Raji (cell line): ENCODE measurements around the gene ST8SIA2.

Experiments used
- POLR2A ChIP-seq: IDR thresholded peaks from 2 replicates; pipeline ENCODE4 v1.6.1; 2011; ENCODE audit warnings: low read depth, low read length, control low read depth; ENCODE audit not compliant: insufficient read depth

The ST8SIA2 gene

DNA sequence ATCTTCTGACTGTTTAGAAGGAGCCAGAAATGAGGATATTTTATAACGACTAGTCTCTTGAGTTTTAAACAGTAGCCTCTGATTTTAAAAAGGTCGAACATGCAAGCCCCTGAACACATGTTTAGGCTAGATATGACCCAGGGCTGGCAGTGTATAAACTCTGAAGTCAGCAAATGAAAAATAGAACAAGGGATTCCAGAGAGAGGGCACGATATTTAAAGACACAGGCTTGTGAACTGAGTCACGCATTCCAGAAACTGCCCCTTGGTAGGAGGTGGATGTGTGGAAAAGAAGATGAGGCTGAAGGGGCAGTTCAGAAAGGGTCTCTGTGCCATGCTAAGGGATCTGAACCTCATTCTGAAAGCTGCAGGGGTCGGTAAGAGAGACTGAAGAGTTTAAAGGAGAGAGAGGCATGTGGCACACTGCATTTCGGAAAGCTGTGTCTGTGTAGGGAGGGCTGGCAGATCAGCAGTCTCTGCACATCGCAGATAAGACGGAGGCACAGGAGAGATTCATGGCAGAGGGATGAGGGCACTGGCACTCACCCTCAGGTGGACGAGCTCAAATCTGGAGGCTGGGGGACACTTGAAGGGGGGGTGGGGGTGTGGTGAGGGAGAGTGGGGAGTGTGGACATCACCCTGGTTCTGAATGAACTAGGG, 22.1 kb downstream of the ST8SIA2 start:
- TF ChIP-seq POLR2A = no peak

GRCh38 chr15:92416557-92416956, 22.9 kb downstream of the ST8SIA2 start:
- TF ChIP-seq POLR2A = no peak

DNA sequence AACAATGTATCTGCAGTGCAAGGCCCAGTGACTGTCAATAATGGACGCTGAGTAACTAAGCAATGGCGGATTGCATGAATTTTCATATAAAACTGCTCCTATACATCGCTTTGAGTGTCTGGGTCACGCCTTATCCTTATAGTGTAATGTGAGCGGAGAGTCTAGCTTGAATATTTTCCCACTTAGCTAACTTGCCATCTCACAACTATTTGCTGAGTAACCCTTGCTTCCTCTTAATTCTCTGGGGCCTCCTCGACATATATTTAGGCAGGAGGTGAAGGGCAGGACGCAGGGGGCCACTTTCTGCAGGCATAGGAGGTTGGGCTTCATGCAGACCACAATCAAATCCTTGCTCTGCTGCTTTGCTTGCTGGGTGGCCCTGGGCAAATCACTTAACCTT, 24.0 kb downstream of the ST8SIA2 start:
- no peak for TF ChIP-seq POLR2A

GRCh38 chr15:92418864-92419263, 25.2 kb downstream of the ST8SIA2 start:
- TF ChIP-seq POLR2A = no peak

- no peak for TF ChIP-seq POLR2A
Measured at GRCh38 chr15:92421976-92422375, 28.3 kb downstream of the ST8SIA2 start.

DNA sequence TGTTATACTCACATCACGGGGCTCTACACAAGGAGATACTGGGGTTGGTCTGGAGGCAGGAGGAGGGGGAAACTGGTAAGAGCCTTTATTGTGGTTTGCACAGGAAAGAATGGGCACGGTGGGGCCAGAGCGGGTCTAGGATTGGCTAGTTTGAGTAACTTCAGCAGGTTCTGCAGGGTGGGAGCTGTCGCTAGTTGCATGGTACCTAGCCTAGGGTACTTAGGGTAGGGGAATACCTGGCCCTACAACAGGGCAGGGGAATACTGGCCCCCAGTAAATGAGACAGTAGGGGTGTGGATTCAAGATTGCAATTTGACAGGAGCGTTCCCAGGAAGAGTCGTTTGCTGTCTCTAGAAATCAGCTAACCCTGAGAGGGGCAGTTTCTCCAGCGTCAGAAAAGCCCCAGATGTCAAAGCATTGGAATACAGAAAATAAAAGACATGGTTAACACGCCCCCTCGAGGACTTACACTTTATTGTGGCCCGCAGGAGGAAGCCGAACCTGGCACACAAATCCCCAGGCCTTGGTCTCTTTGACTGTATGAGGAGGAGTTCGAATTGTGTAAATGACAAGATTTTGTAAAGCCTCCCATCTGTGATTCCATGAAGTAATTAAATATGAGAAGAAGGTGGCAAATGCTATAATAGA, 32.0 kb downstream of the ST8SIA2 start:
- TF ChIP-seq POLR2A = no peak

DNA sequence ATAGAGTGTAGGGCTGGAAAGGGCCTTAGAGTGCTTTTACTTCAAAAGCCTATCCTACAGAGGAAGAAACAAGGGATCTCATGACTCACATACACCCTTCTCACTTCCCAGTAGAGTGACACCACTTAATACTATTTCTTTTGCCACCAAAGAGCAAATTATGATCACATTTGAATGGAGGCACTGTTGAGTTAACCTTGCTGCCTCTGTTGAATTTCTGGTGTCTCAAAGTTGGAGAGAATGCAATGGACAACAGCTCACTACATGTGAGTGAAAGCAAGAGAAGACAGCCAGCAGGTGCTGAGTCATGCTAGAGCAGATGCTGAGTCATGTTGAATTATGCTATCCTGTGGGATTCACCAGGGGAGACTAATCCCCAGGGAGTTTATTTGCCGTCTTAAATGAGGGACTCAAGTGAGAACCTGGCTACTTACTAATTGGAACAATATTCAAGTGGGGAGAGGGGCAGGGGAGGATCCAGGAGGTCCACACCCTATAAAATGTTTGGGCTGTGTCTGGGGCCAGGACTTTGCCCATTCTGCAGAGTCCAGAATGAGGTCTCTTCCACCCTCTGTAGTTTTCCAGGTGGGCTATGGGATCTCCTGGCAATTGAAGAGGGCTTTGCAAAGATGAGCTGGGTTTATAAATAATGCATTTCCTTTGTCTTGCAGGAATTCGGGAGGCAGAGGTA, 35.8 kb downstream of the ST8SIA2 start:
- TF ChIP-seq POLR2A = no peak

DNA sequence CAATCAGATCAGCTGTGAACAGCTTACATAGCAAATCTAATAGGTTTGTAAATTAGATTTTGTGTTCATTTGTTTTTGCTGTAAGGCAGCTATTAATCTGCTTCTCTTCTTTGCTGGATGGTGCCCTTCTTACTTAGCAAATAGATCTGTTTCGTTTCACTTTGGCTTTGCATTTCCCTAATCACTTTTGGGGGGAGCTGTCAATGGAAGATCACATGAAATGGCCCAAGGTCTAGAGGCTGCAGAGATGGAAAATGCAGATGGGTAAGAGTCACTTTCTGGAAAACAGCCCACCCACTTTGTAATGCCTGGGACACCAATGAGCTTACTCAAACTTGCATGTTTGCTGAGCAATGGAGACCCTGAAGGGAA, 36.4 kb downstream of the ST8SIA2 start:
- no peak for TF ChIP-seq POLR2A

DNA sequence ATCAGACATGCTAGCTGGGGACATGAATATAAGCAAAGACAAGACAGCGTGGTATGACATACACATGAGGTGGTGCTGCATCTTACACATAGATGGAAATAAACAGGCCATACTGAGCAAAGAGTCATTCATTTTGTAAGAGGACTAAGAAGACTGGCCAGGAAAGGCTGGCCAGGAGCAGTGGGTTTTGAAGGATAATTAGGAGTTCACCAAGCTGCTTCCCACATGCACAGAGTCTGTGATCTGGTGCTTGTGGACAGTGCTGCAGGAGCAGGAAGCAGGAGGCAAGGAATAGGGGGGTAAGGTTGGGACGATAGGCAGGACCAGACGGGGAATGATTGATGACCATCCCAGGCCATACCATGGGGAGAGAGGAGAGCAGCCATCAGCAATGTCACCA, 41.5 kb downstream of the ST8SIA2 start:
- no peak for TF ChIP-seq POLR2A

DNA sequence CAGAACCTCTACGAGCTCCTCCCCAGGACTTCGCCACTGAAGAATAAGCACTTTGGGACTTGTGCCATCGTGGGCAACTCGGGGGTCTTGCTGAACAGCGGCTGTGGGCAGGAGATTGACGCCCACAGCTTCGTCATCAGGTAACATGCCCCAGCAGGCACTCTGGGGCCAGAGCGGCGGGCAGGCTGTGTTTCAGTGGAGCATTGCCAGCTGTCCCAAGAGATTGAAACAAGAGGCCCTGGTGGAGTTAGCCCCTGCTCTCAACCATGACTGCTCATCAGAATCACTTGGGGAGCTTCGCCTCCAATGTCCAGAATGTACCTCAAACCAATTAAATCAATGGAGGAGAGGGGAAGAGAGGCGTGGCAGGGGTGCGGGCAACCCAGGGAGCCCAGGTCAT, 44.8 kb downstream of the ST8SIA2 start:
- no peak for TF ChIP-seq POLR2A

DNA sequence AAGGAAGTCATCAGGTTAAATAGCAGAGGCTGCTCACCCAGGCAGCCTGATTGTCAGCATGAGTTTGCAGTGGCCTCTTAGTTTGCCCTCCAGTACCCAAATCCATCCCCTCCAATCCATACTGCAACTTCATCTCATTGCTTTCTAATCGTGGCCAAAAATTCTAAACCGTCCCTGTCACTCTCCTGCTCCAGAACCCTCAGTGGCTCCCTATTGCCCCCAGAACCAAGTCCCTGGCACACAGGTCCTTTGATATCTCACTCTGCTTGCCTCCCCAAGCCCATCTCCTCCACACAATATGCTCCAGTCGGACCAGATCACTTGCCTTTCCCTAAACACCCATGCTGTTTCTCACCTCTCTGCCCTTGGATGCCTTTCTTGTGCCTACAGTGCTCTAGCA, 49.7 kb downstream of the ST8SIA2 start:
- TF ChIP-seq POLR2A = no peak

DNA sequence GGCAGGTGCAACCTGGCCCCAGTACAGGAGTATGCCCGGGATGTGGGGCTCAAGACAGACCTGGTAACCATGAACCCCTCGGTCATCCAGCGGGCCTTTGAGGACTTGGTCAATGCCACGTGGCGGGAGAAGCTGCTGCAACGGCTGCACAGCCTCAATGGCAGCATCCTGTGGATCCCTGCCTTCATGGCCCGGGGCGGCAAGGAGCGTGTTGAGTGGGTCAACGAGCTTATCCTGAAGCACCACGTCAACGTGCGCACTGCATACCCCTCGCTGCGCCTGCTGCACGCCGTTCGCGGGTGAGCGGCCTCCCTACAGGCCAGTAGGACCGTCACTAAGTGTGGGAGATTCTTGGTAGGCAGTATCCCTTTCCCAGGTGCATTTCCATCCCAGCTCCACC, 51.0 kb downstream of the ST8SIA2 start:
- no peak for TF ChIP-seq POLR2A

GRCh38 chr15:92448370-92448769, 54.7 kb downstream of the ST8SIA2 start:
- no peak for TF ChIP-seq POLR2A

DNA sequence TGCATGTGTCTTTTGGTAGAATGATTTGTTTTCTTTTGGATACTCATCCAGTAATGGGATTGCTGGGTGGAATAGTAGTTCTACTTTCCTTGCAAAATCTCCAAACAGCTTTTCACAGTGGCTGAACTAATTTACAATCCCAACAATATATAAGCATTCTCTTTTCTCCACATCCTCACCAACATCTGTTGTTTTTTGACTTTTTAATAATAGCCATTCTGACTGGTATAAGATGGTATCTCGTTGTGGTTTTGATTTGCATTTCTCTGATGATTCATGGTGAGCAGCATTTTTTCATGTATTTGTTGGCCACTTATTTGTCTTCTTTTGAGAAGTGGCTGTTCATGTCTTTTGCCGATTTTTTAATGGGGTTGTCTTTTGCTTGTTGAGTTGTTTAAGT, 55.8 kb downstream of the ST8SIA2 start:
- no peak for TF ChIP-seq POLR2A

GRCh38 chr15:92451225-92451825, 57.6 kb downstream of the ST8SIA2 start:
- TF ChIP-seq POLR2A = no peak

- no peak for TF ChIP-seq POLR2A
Measured at GRCh38 chr15:92452143-92452542, 58.5 kb downstream of the ST8SIA2 start.
